K562 (cell line): ENCODE data around the gene INO80.

Experiments used
- CTBP1 ChIP-seq: fragments of 450-650 bp; IDR thresholded peaks from 2 replicates; pipeline ENCODE4 v1.6.1; 2016; ENCODE audit warnings: borderline replicate concordance
- IRF2 ChIP-seq: sonication (generic); formaldehyde crosslinking; IDR thresholded peaks from 2 replicates; pipeline ENCODE4 v1.8.1; 2022; ENCODE audit warnings: mild to moderate bottlenecking, missing genetic modification reagents
- RBBP5 ChIP-seq: fragments of 200-600 bp; sonication (generic); IDR thresholded peaks from 2 replicates; pipeline ENCODE4 v1.6.1; 2012; ENCODE audit warnings: borderline replicate concordance, mild to moderate bottlenecking, low read length, control low read depth, inconsistent platforms; ENCODE audit not compliant: insufficient read depth, poor library complexity, severe bottlenecking
- XRCC5 ChIP-seq: fragments of 200-400 bp; formaldehyde crosslinking; IDR thresholded peaks from 2 replicates; pipeline ENCODE4 v1.6.1; 2017; ENCODE audit warnings: low read depth, mild to moderate bottlenecking, low read length
- TF ChIP-seq, protein P1 (sequence below): sonication (generic); formaldehyde crosslinking; IDR thresholded peaks from 2 replicates; pipeline ENCODE4 v1.8.1; 2022; ENCODE audit warnings: missing genetic modification reagents
- TF ChIP-seq, protein P2 (sequence below), 3 experiments: IDR thresholded peaks in 2 of 3; conservative IDR thresholded peaks in 1 of 3; 2 replicates each; pipeline ENCODE4 v1.5.1; 2011 to 2012; ENCODE audit warnings: low read length in 3 of 3, mild to moderate bottlenecking in 3 of 3, control low read depth in 2 of 3, improper control_type of control experiment in 1 of 3, inconsistent platforms in 1 of 3, low read depth in 1 of 3, mixed read lengths in 1 of 3, moderate library complexity in 1 of 3; ENCODE audit not compliant: insufficient read depth in 2 of 3
- TF ChIP-seq, protein P3 (sequence below), 2 experiments: IDR thresholded peaks; 2 replicates each; pipeline ENCODE4 v1.6.1; 2011; ENCODE audit warnings: borderline replicate concordance in 1 of 2, control low read depth in 1 of 2, low read depth in 1 of 2, low read length in 1 of 2, mild to moderate bottlenecking in 1 of 2, mixed read lengths in 1 of 2, moderate library complexity in 1 of 2; ENCODE audit not compliant: insufficient read depth in 1 of 2, insufficient read length in 1 of 2, poor library complexity in 1 of 2, severe bottlenecking in 1 of 2; ENCODE audit errors: extremely low read depth in 1 of 2
- TF ChIP-seq, protein P4 (sequence below): fragments of 250-450 bp; sonication (Bioruptor Pico); IDR thresholded peaks from 2 replicates; pipeline ENCODE4 v1.5.1; 2021; ENCODE audit warnings: mild to moderate bottlenecking
- TF ChIP-seq, protein P5 (sequence below), 2 experiments: IDR thresholded peaks in 1 of 2; conservative IDR thresholded peaks in 1 of 2; 2 replicates each; pipeline ENCODE4 v1.6.1; 2016; ENCODE audit warnings: low read depth in 2 of 2, mild to moderate bottlenecking in 1 of 2, missing compliant biosample characterization in 1 of 2, missing genetic modification characterization in 1 of 2, moderate library complexity in 1 of 2

DNA sequence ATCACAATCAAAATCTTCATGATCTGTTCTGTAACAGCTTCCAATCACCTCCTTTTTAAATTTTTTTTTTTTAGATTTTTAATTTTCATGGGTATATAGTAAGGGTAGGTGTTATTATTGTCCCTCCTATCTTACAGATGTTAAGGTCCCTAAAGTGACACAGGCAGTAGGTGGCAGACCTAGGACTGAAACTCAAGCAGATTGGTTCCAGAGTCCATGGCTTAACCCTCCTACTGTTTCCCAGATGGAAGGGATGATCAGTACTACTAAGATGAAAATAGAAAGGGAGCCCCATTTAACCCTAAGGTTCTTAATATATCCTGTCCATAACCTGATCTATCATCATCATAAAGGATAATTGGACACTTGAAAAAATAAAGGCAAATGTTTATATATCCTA, 105.7 kb downstream of the INO80 start:
- TF ChIP-seq IRF2 (CRISPR knock-in tag) (no peak), RBBP5 (no peak), CTBP1 (no peak), XRCC5 (no peak)
- TF ChIP-seq, protein P1, sequence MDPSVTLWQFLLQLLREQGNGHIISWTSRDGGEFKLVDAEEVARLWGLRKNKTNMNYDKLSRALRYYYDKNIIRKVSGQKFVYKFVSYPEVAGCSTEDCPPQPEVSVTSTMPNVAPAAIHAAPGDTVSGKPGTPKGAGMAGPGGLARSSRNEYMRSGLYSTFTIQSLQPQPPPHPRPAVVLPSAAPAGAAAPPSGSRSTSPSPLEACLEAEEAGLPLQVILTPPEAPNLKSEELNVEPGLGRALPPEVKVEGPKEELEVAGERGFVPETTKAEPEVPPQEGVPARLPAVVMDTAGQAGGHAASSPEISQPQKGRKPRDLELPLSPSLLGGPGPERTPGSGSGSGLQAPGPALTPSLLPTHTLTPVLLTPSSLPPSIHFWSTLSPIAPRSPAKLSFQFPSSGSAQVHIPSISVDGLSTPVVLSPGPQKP (CRISPR knock-in tag): no peak
- TF ChIP-seq, protein P2, sequence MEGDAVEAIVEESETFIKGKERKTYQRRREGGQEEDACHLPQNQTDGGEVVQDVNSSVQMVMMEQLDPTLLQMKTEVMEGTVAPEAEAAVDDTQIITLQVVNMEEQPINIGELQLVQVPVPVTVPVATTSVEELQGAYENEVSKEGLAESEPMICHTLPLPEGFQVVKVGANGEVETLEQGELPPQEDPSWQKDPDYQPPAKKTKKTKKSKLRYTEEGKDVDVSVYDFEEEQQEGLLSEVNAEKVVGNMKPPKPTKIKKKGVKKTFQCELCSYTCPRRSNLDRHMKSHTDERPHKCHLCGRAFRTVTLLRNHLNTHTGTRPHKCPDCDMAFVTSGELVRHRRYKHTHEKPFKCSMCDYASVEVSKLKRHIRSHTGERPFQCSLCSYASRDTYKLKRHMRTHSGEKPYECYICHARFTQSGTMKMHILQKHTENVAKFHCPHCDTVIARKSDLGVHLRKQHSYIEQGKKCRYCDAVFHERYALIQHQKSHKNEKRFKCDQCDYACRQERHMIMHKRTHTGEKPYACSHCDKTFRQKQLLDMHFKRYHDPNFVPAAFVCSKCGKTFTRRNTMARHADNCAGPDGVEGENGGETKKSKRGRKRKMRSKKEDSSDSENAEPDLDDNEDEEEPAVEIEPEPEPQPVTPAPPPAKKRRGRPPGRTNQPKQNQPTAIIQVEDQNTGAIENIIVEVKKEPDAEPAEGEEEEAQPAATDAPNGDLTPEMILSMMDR (IDR thresholded peaks at IDR 0.05 in 2 of 3, conservative IDR thresholded peaks at IDR 0.05 in 1 of 3; ENCODE audit: insufficient read depth in 2 of 3, low read depth in 1 of 3, low read length in 3 of 3): no peak
- TF ChIP-seq, protein P3, sequence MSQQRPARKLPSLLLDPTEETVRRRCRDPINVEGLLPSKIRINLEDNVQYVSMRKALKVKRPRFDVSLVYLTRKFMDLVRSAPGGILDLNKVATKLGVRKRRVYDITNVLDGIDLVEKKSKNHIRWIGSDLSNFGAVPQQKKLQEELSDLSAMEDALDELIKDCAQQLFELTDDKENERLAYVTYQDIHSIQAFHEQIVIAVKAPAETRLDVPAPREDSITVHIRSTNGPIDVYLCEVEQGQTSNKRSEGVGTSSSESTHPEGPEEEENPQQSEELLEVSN (IDR thresholded peaks at IDR 0.05; ENCODE audit: borderline replicate concordance in 1 of 2, extremely low read depth in 1 of 2, insufficient read depth in 1 of 2, insufficient read length in 1 of 2, low read depth in 1 of 2, low read length in 1 of 2, poor library complexity in 1 of 2, severe bottlenecking in 1 of 2): no peak
- TF ChIP-seq, protein P4, sequence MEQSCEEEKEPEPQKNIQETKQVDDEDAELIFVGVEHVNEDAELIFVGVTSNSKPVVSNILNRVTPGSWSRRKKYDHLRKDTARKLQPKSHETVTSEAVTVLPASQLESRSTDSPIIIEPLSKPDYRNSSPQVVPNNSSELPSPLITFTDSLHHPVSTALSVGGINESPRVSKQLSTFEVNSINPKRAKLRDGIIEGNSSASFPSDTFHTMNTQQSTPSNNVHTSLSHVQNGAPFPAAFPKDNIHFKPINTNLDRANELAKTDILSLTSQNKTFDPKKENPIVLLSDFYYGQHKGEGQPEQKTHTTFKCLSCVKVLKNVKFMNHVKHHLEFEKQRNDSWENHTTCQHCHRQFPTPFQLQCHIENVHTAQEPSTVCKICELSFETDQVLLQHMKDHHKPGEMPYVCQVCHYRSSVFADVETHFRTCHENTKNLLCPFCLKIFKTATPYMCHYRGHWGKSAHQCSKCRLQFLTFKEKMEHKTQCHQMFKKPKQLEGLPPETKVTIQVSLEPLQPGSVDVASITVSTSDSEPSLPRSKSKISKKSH (CRISPR knock-in tag): no peak
- TF ChIP-seq, protein P5, sequence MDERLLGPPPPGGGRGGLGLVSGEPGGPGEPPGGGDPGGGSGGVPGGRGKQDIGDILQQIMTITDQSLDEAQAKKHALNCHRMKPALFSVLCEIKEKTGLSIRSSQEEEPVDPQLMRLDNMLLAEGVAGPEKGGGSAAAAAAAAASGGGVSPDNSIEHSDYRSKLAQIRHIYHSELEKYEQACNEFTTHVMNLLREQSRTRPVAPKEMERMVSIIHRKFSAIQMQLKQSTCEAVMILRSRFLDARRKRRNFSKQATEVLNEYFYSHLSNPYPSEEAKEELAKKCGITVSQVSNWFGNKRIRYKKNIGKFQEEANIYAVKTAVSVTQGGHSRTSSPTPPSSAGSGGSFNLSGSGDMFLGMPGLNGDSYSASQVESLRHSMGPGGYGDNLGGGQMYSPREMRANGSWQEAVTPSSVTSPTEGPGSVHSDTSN (CRISPR knock-in tag; IDR thresholded peaks at IDR 0.05; ENCODE audit: low read depth): no peak
- TF ChIP-seq, protein P5 (tag; conservative IDR thresholded peaks at IDR 0.05; ENCODE audit: low read depth): no peak
